B cell (primary cell): ENCODE data around the gene MLLT11. TPM values are rescaled to one million over a fixed set of nuclear protein-coding genes. Genes with fewer than 3 reads are reported as not detected.
A peak's percentile ranks its signal among the peaks of the same experiment; 100 is the strongest.

Source experiments
- ATAC-seq: fragments of 200-7000 bp; cut with Tn5 transposase; one replicate; pipeline ENCODE4 v1.10.0; 2021; ENCODE audit warnings: low read depth, mild to moderate bottlenecking, moderate number of reproducible peaks, moderate library complexity
- CTCF ChIA-PET: fragments of 350-600 bp; sonication (Branson Sonifier 250); formaldehyde crosslinking; loops from one replicate; lab custom pipeline; 2021; ENCODE audit warnings: antibody characterized with exemption, inconsistent platforms; lab: Charles Lee
- POLR2A ChIA-PET: fragments of 350-600 bp; sonication (Branson Sonifier 250); formaldehyde crosslinking; loops from one replicate; lab custom pipeline; 2021; ENCODE audit warnings: antibody characterized with exemption; lab: Charles Lee
- DNase-seq: peaks from one replicate; pipeline ENCODE4 v3.0.0; 2013
- H2AFZ ChIP-seq: 2 replicates; pipeline ENCODE4 v1.6.1; 2012; ENCODE audit warnings: mild to moderate bottlenecking, low read depth, low read length; ENCODE audit not compliant: insufficient read depth, poor library complexity, severe bottlenecking
- H3K27ac ChIP-seq, 2 donors: 1 replicate in 1 of 2; 2 replicates in 1 of 2; pipeline ENCODE4 v1.5.1; 2012 to 2013; ENCODE audit warnings: low read length in 2 of 2, mild to moderate bottlenecking in 2 of 2, moderate library complexity in 1 of 2
- H3K27me3 ChIP-seq, 4 experiments: fragments of 200-600 bp in 1 of 4; sonication (generic) in 1 of 4; replicated peaks in 1 of 4; 1 replicate in 2 of 4; 2 replicates in 2 of 4; pipeline versions ENCODE4 v1.6.1 to v1.7.0; 2013 to 2016; ENCODE audit warnings: low read length in 3 of 4, mild to moderate bottlenecking in 2 of 4, mixed read lengths in 1 of 4, moderate library complexity in 1 of 4; ENCODE audit not compliant: insufficient read depth in 4 of 4, control insufficient read depth in 3 of 4; ENCODE audit errors: control extremely low read depth in 1 of 4
- H3K36me3 ChIP-seq, 2 experiments: replicated peaks in 1 of 2; 1 replicate in 1 of 2; 2 replicates in 1 of 2; pipeline versions ENCODE4 v1.6.1 to v1.7.1; 2013; ENCODE audit warnings: low read length in 1 of 2; ENCODE audit not compliant: insufficient read depth in 2 of 2, control insufficient read depth in 1 of 2; ENCODE audit errors: control extremely low read depth in 1 of 2, extremely low read depth in 1 of 2
- H3K4me1 ChIP-seq, 2 donors: fragments of 200-600 bp in 1 of 2; sonication (generic) in 1 of 2; 1 replicate in 1 of 2; 2 replicates in 1 of 2; pipeline versions ENCODE4 v1.5.1 to v1.6.1; 2013 to 2017; ENCODE audit warnings: low read length in 2 of 2; ENCODE audit not compliant: control insufficient read depth in 2 of 2, insufficient read depth in 2 of 2
- H3K4me2 ChIP-seq: replicated peaks from 2 replicates; pipeline ENCODE3; 2012; ENCODE audit warnings: mild to moderate bottlenecking, low read depth, low read length; ENCODE audit not compliant: poor library complexity, severe bottlenecking
- H3K4me3 ChIP-seq, 5 experiments: fragments of 200-600 bp in 1 of 5; sonication (generic) in 1 of 5; 1 replicate in 3 of 5; 2 replicates in 2 of 5; pipeline versions ENCODE4 v1.5.1 to v1.7.0; 2011 to 2016; ENCODE audit warnings: low read length in 4 of 5, mild to moderate bottlenecking in 4 of 5, low read depth in 2 of 5, control low read depth in 1 of 5, moderate library complexity in 1 of 5; ENCODE audit not compliant: insufficient read depth in 1 of 5; ENCODE audit errors: control extremely low read depth in 1 of 5, extremely low read depth in 1 of 5
- H3K79me2 ChIP-seq: fragments of 200-600 bp; sonication (generic); one replicate; pipeline ENCODE4 v1.6.0; 2016; ENCODE audit warnings: low read length; ENCODE audit not compliant: control insufficient read depth, insufficient read depth
- H3K9ac ChIP-seq: fragments of 200-600 bp; sonication (generic); 2 replicates; pipeline ENCODE4 v1.6.1; 2017; ENCODE audit warnings: mild to moderate bottlenecking, low read length, moderate library complexity
- H3K9me3 ChIP-seq, 3 donors: one replicate each; pipeline versions ENCODE4 v1.6.1 to v1.7.1; 2013; ENCODE audit warnings: low read length in 2 of 3; ENCODE audit not compliant: control insufficient read depth in 2 of 3, insufficient read depth in 1 of 3; ENCODE audit errors: control extremely low read depth in 1 of 3
- H4K20me1 ChIP-seq: 2 replicates; pipeline ENCODE4 v1.6.0; 2012; ENCODE audit warnings: mild to moderate bottlenecking, low read length; ENCODE audit not compliant: insufficient read depth, control insufficient read depth, poor library complexity, severe bottlenecking
- H3K27ac Mint-ChIP-seq: one replicate; pipeline ENCODE4 v1.8.0; 2021; ENCODE audit warnings: mixed read lengths
- H3K27me3 Mint-ChIP-seq: one replicate; pipeline ENCODE4 v1.8.0; 2021; ENCODE audit warnings: mixed read lengths
- H3K4me1 Mint-ChIP-seq: one replicate; pipeline ENCODE4 v1.8.0; 2021; ENCODE audit warnings: mixed read lengths
- H3K4me3 Mint-ChIP-seq: one replicate; pipeline ENCODE4 v1.8.0; 2021; ENCODE audit warnings: mixed read lengths
- H3K9me3 Mint-ChIP-seq: one replicate; pipeline ENCODE4 v1.8.0; 2022; ENCODE audit warnings: mixed read lengths; ENCODE audit not compliant: insufficient read depth
- EZH2 ChIP-seq: IDR thresholded peaks from 2 replicates; pipeline ENCODE4 v1.6.1; 2012; ENCODE audit warnings: borderline replicate concordance, low read depth, mild to moderate bottlenecking, moderate library complexity, low read length; ENCODE audit not compliant: insufficient read depth, poor library complexity, severe bottlenecking
- WGBS: methylation state at CpG from one replicate; pipeline ENCODE4 v1.1.5; 2013; ENCODE audit warnings: missing lambda C conversion rate; ENCODE audit not compliant: insufficient coverage; 5-methylcytosine and 5-hydroxymethylcytosine counted together
- intact Hi-C: fragments of 100-400 bp; cut with micrococcal nuclease; formaldehyde crosslinking; loops from one replicate; pipeline ENCODE4 v1.10.0; 2022
- polyA plus RNA-seq: library from polyadenylated mRNA; depleted of rRNA; stranded (reverse); fragments of >200 nt; gene quantifications from 2 replicates; pipeline ENCODE4 v1.2.3, GENCODE V29; 2012
- total RNA-seq, 2 donors: library from RNA; stranded (reverse); fragments of 120-200 nt in 1 of 2; gene quantifications; 1 replicate in 1 of 2; 2 replicates in 1 of 2; pipeline versions ENCODE4 v1.2.3 to v1.2.4, GENCODE V29; 2013 to 2022
- TF ChIP-seq, protein P1 (sequence below): fragments of 200-600 bp; IDR thresholded peaks from one replicate; pipeline ENCODE4 v1.8.0; 2022; ENCODE audit warnings: antibody characterized with exemption, mild to moderate bottlenecking

The MLLT11 gene
- total and polyA plus RNA-seq, 2 donors (not counting 1 experiment from before 2014, with no cell fraction given): 1.1 to 2.4 TPM

DNA sequence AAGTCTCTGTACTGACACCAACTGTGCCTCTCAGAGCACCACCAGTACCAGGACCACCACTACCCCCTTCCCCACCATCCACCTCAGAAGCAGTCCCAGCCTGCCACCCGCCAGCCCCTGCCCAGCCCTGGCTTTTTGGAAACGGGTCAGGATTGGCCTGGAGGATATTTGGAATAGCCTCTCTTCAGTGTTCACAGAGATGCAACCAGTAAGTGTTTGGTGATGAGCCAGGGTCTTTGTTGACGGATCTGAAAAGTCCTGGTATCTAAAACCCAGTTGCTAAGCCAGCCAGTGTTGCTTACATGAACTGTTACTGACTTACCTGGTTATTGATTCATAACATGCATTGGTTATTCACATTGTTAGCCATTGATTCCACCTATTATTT, 11.6 kb upstream of the MLLT11 start:
- peak overlapping the region; percentile 93 for H3K4me2 ChIP-seq
- peak overlapping the region; percentile 71 to 75 for H3K27ac ChIP-seq
- H3K4me3 Mint-ChIP-seq: peak overlapping the region; percentile 96
- H3K27me3 Mint-ChIP-seq: no peaks in the 10 kb centered on the region
- H3K9me3 ChIP-seq: no peaks in the 10 kb centered on the region
- H2AFZ ChIP-seq: peak overlapping the region; percentile 84
- no peak for ATAC-seq
- intact Hi-C loops: loop anchor here (1.0 kb wide), 2 partner anchors 8 to 23 kb away; no protein-coding TSS in a partner anchor
- DNase-seq: no peak
- H3K4me1 ChIP-seq: peaks cover 20 to 30% of the 10 kb centered on the region in 2 donors
- POLR2A ChIA-PET: interaction anchor here (1.0 to 3.9 kb wide), 4 partner anchors 10 to 42 kb away, joined by 3 to 29 read pairs (median 8); partner anchors contain the start of genes CDC42SE1 and GABPB2
- TF ChIP-seq, protein P1, sequence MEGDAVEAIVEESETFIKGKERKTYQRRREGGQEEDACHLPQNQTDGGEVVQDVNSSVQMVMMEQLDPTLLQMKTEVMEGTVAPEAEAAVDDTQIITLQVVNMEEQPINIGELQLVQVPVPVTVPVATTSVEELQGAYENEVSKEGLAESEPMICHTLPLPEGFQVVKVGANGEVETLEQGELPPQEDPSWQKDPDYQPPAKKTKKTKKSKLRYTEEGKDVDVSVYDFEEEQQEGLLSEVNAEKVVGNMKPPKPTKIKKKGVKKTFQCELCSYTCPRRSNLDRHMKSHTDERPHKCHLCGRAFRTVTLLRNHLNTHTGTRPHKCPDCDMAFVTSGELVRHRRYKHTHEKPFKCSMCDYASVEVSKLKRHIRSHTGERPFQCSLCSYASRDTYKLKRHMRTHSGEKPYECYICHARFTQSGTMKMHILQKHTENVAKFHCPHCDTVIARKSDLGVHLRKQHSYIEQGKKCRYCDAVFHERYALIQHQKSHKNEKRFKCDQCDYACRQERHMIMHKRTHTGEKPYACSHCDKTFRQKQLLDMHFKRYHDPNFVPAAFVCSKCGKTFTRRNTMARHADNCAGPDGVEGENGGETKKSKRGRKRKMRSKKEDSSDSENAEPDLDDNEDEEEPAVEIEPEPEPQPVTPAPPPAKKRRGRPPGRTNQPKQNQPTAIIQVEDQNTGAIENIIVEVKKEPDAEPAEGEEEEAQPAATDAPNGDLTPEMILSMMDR: peak; percentile 48
- no peak for TF ChIP-seq EZH2
- WGBS: no CpG with 5 or more reads among the region's 3 CpGs
- no peaks in the 10 kb centered on the region for H3K9me3 Mint-ChIP-seq
- H3K27me3 ChIP-seq: no peaks in the 10 kb centered on the region
- H3K4me1 Mint-ChIP-seq: peaks cover 43% of the 10 kb centered on the region
- peak overlapping the region; percentile 85 for H3K9ac ChIP-seq
- peaks cover 13% of the 10 kb centered on the region for H3K79me2 ChIP-seq
- peak overlapping the region in 4 of 5 experiments; percentile 92 to 97 (median 94) for H3K4me3 ChIP-seq
- H4K20me1 ChIP-seq: peaks cover 6% of the 10 kb centered on the region
- CTCF ChIA-PET: interaction anchor here (0.5 to 5.7 kb wide), 12 partner anchors 11 to 520 kb away, joined by 3 to 63 read pairs (median 5); partner anchors contain the start of genes CDC42SE1, GABPB2, MLLT11 and TNFAIP8L2
- peak overlapping the region; percentile 94 for H3K27ac Mint-ChIP-seq
- peaks cover 0 to 32% of the 10 kb centered on the region in 2 experiments for H3K36me3 ChIP-seq

DNA sequence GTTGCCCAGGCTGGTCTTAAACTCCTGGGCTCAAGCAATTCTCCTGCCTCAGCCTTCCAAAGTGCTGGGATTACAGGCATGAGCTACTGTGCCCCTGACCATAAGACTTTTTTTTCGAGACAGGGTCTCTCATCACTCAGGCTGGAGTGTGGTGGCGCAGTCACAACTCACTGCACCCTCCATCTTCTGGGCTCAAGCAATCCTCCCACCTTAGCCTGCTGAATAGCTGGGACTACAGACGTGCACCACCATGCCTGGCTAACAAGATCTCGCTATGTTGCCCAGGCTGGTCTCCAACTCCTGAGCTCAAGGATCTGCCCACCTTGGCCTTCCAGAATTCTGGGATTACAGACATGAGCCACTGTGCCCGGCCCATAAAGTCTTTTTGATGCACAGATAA, 10.7 kb upstream of the MLLT11 start:
- Histone ChIP-seq H3K4me3 (no peak overlapping the region), H2AFZ (no peak overlapping the region), H4K20me1 (peaks cover 6% of the 10 kb centered on the region), H3K9me3 (no peaks in the 10 kb centered on the region), H3K27me3 (no peaks in the 10 kb centered on the region), H3K79me2 (peaks cover 16% of the 10 kb centered on the region), H3K36me3 (peaks cover 0 to 40% of the 10 kb centered on the region in 2 experiments), H3K4me1 (peaks cover 22 to 36% of the 10 kb centered on the region in 2 donors), H3K4me2 (no peak overlapping the region), H3K27ac (peak overlapping the region in 1 of 2 donors; percentile 53), H3K9ac (no peak overlapping the region)
- H3K4me3 Mint-ChIP-seq: peak overlapping the region; percentile 27
- H3K4me1 Mint-ChIP-seq: peaks cover 44% of the 10 kb centered on the region
- CTCF ChIA-PET: interaction anchor here (1.7 to 5.7 kb wide), 4 partner anchors 10 to 25 kb away, joined by 6 to 63 read pairs (median 16); partner anchors contain the start of genes CDC42SE1, GABPB2 and MLLT11
- POLR2A ChIA-PET: interaction anchor here (0.7 to 3.9 kb wide), 2 partner anchors 9 to 11 kb away, joined by 3 to 29 read pairs; partner anchors contain the start of genes CDC42SE1 and MLLT11
- intact Hi-C loops: no loop called here
- peak; percentile 26 for DNase-seq
- 93% methylated on average over 2 of the region's 5 CpGs for WGBS
- peak overlapping the region; percentile 84 for H3K27ac Mint-ChIP-seq
- H3K27me3 Mint-ChIP-seq: no peaks in the 10 kb centered on the region
- no peaks in the 10 kb centered on the region for H3K9me3 Mint-ChIP-seq
- ATAC-seq: no peak
- TF ChIP-seq EZH2: no peak
- TF ChIP-seq, protein P1: no peak
